ENCODE measurements around the gene PDGFC. TPM values are rescaled to one million over a fixed set of nuclear protein-coding genes. Genes with fewer than 3 reads are reported as not detected.

Gene PDGFC
- polyA plus RNA-seq, 1 donor from 2014 or later, result 3.8 TPM

DNA sequence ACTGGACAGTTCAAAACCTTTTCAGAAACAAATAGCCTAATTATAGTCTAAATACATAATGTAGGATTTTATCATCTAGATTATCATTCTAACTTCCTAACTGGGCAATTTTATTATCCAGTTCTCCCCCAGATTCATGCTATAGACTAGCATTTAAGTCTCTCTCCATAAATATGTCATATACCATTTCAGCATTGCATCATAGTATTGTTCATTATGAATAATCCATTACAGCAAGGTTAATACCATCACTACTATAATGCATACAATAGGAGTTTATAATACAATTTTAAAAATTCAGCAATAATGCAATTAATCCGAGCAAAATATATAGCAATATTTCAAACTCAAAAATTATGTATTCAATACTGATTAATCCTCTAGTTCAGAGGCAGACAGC lies 77.4 kb downstream of the PDGFC start:
- no peaks in the 10 kb centered on the region for H3K27me3 ChIP-seq (ENCODE audit: insufficient read depth, low read depth, low read length)
- no peak overlapping the region for H2AFZ ChIP-seq (ENCODE audit: low read depth, low read length)
- no peaks in the 10 kb centered on the region for H3F3A ChIP-seq (ENCODE audit: insufficient read depth, low read length, poor library complexity, severe bottlenecking)
- no peak overlapping the region for H3K9ac ChIP-seq (ENCODE audit: low read length)
- TF ChIP-seq SMC3 (conservative IDR thresholded peaks at IDR 0.05; ENCODE audit: poor library complexity) (no peak), TAF1 (IDR thresholded peaks at IDR 0.05; ENCODE audit: low read depth) (no peak), EP300 (conservative IDR thresholded peaks at IDR 0.05; ENCODE audit: poor library complexity, severe bottlenecking) (no peak)
- TF ChIP-seq, protein P1, sequence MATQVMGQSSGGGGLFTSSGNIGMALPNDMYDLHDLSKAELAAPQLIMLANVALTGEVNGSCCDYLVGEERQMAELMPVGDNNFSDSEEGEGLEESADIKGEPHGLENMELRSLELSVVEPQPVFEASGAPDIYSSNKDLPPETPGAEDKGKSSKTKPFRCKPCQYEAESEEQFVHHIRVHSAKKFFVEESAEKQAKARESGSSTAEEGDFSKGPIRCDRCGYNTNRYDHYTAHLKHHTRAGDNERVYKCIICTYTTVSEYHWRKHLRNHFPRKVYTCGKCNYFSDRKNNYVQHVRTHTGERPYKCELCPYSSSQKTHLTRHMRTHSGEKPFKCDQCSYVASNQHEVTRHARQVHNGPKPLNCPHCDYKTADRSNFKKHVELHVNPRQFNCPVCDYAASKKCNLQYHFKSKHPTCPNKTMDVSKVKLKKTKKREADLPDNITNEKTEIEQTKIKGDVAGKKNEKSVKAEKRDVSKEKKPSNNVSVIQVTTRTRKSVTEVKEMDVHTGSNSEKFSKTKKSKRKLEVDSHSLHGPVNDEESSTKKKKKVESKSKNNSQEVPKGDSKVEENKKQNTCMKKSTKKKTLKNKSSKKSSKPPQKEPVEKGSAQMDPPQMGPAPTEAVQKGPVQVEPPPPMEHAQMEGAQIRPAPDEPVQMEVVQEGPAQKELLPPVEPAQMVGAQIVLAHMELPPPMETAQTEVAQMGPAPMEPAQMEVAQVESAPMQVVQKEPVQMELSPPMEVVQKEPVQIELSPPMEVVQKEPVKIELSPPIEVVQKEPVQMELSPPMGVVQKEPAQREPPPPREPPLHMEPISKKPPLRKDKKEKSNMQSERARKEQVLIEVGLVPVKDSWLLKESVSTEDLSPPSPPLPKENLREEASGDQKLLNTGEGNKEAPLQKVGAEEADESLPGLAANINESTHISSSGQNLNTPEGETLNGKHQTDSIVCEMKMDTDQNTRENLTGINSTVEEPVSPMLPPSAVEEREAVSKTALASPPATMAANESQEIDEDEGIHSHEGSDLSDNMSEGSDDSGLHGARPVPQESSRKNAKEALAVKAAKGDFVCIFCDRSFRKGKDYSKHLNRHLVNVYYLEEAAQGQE (IDR thresholded peaks at IDR 0.05; ENCODE audit: borderline replicate concordance), result no peak
- no peaks in the 10 kb centered on the region for H3K79me2 ChIP-seq (replicated peaks; ENCODE audit: insufficient read depth, low read length)
- H3K9me3 ChIP-seq (ENCODE audit: low read length), result no peaks in the 10 kb centered on the region
- no peaks in the 10 kb centered on the region for H3K9me2 ChIP-seq (ENCODE audit: insufficient read depth, low read length)
- no peak overlapping the region for H3K4me2 ChIP-seq (ENCODE audit: low read length)
- H3K4me3 ChIP-seq (ENCODE audit: low read length), result no peak overlapping the region
- no peaks in the 10 kb centered on the region for H3K36me3 ChIP-seq (ENCODE audit: insufficient read depth, low read length)
- H4K20me1 ChIP-seq (ENCODE audit: insufficient read depth), result no peaks in the 10 kb centered on the region
- no peak overlapping the region for H3K27ac ChIP-seq (ENCODE audit: low read length)

DNA sequence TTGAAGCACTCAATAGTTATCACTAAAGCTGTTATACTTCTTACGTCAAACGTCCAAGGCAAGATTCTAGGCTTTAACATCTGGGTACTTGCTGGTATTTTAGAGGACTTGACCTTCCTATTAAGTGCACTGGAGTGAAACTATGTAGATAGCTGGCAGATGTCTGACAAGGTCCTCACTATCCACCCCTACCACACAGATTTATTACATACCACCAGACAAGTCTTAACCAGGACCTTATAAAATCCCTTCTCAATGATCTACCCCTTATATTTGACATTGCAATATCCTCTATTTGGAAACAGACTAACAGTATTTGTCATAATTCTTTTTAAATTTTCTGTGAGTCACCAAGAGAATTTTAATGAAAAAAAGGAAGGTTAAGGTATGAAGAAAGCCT lies 78.8 kb downstream of the PDGFC start:
- Histone ChIP-seq H3K4me3 (ENCODE audit: low read length) (no peak overlapping the region), H3K9me3 (ENCODE audit: low read length) (no peaks in the 10 kb centered on the region), H4K20me1 (ENCODE audit: insufficient read depth) (no peaks in the 10 kb centered on the region), H3K4me2 (ENCODE audit: low read length) (no peak overlapping the region), H3F3A (ENCODE audit: insufficient read depth, low read length, poor library complexity, severe bottlenecking) (no peaks in the 10 kb centered on the region), H3K79me2 (replicated peaks; ENCODE audit: insufficient read depth, low read length) (no peaks in the 10 kb centered on the region), H3K27ac (ENCODE audit: low read length) (no peak overlapping the region), H3K9ac (ENCODE audit: low read length) (no peak overlapping the region), H3K9me2 (ENCODE audit: insufficient read depth, low read length) (no peaks in the 10 kb centered on the region), H3K36me3 (ENCODE audit: insufficient read depth, low read length) (no peaks in the 10 kb centered on the region), H3K27me3 (ENCODE audit: insufficient read depth, low read depth, low read length) (no peaks in the 10 kb centered on the region), H2AFZ (ENCODE audit: low read depth, low read length) (no peak overlapping the region)
- TF ChIP-seq EP300 (conservative IDR thresholded peaks at IDR 0.05; ENCODE audit: poor library complexity, severe bottlenecking) (no peak), POLR2AphosphoS5 (IDR thresholded peaks at IDR 0.05) (no peak), TAF1 (IDR thresholded peaks at IDR 0.05; ENCODE audit: low read depth) (no peak), SMC3 (conservative IDR thresholded peaks at IDR 0.05; ENCODE audit: poor library complexity) (no peak), RAD21 (conservative IDR thresholded peaks at IDR 0.05) (no peak), MXI1 (conservative IDR thresholded peaks at IDR 0.05; ENCODE audit: poor library complexity, severe bottlenecking) (no peak), EZH2 (IDR thresholded peaks at IDR 0.05; ENCODE audit: borderline replicate concordance, insufficient read depth, low read length, poor library complexity, severe bottlenecking) (no peak)
- TF ChIP-seq, protein P1 (IDR thresholded peaks at IDR 0.05; ENCODE audit: borderline replicate concordance), result no peak
- TF ChIP-seq, protein P2, sequence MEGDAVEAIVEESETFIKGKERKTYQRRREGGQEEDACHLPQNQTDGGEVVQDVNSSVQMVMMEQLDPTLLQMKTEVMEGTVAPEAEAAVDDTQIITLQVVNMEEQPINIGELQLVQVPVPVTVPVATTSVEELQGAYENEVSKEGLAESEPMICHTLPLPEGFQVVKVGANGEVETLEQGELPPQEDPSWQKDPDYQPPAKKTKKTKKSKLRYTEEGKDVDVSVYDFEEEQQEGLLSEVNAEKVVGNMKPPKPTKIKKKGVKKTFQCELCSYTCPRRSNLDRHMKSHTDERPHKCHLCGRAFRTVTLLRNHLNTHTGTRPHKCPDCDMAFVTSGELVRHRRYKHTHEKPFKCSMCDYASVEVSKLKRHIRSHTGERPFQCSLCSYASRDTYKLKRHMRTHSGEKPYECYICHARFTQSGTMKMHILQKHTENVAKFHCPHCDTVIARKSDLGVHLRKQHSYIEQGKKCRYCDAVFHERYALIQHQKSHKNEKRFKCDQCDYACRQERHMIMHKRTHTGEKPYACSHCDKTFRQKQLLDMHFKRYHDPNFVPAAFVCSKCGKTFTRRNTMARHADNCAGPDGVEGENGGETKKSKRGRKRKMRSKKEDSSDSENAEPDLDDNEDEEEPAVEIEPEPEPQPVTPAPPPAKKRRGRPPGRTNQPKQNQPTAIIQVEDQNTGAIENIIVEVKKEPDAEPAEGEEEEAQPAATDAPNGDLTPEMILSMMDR (IDR thresholded peaks at IDR 0.05; ENCODE audit: poor library complexity, severe bottlenecking), result no peak
